Activated B cell treated with CpG ODN at 0.5 μM for 24 hours (primary cell): ENCODE results near the gene ITGBL1. TPM values are rescaled to one million over a fixed set of nuclear protein-coding genes. Genes with fewer than 3 reads are reported as not detected.

Source experiments
- ATAC-seq: fragments of 200-7000 bp; cut with Tn5 transposase; one replicate; pipeline ENCODE4 v1.10.0; 2021; ENCODE audit warnings: low read depth, mild to moderate bottlenecking, moderate library complexity
- CTCF ChIA-PET: fragments of 350-600 bp; sonication (Branson Sonifier 250); formaldehyde crosslinking; loops from one replicate; lab custom pipeline; 2021; ENCODE audit warnings: antibody characterized with exemption; lab: Charles Lee
- POLR2A ChIA-PET: fragments of 350-600 bp; sonication (Branson Sonifier 250); formaldehyde crosslinking; loops from one replicate; lab custom pipeline; 2021; ENCODE audit warnings: antibody characterized with exemption; lab: Charles Lee
- DNase-seq: peaks from one replicate; pipeline ENCODE4 v3.0.0; 2022
- H3K27ac Mint-ChIP-seq: one replicate; pipeline ENCODE4 v1.8.0; 2020; ENCODE audit warnings: mixed read lengths
- H3K27me3 Mint-ChIP-seq: one replicate; pipeline ENCODE4 v1.8.0; 2021; ENCODE audit warnings: mixed read lengths
- H3K36me3 Mint-ChIP-seq: one replicate; pipeline ENCODE4 v1.8.0; 2021; ENCODE audit warnings: low read depth, mixed read lengths
- H3K4me1 Mint-ChIP-seq: one replicate; pipeline ENCODE4 v1.8.0; 2021; ENCODE audit warnings: mixed read lengths
- H3K4me3 Mint-ChIP-seq: one replicate; pipeline ENCODE4 v1.8.0; 2020; ENCODE audit warnings: mild to moderate bottlenecking, mixed read lengths
- H3K9me3 Mint-ChIP-seq: one replicate; pipeline ENCODE4 v1.8.0; 2020; ENCODE audit warnings: mixed read lengths
- CTCF ChIP-seq: fragments of 200-600 bp; IDR thresholded peaks from one replicate; pipeline ENCODE4 v1.8.0; 2022; ENCODE audit warnings: antibody characterized with exemption, mild to moderate bottlenecking
- intact Hi-C: fragments of 100-400 bp; cut with micrococcal nuclease; formaldehyde crosslinking; loops from one replicate; pipeline ENCODE4 v1.15.1; 2024
- total RNA-seq: library from RNA; stranded (reverse); gene quantifications from 2 replicates; pipeline ENCODE4 v1.2.3, GENCODE V29; 2022

The ITGBL1 gene
- total RNA-seq, 1 donor from 2014 or later, result not detected

- TF ChIP-seq CTCF, result no peak
- peaks cover 3% of the 10 kb centered on the region for H3K9me3 Mint-ChIP-seq
- no peak for DNase-seq
- POLR2A ChIA-PET, result no interaction called here
- intact Hi-C loops, result loop anchor here (5.0 to 10.0 kb wide), 2 partner anchors 364 to 433 kb away; no protein-coding TSS in a partner anchor
- ATAC-seq, result no peak
- H3K4me3 Mint-ChIP-seq, result no peak overlapping the region
- CTCF ChIA-PET, result interaction anchor here (1.0 to 1.4 kb wide), 2 partner anchors 245 to 1042 kb away, joined by 3 to 4 read pairs; no protein-coding TSS in a partner anchor
- no peak overlapping the region for H3K27ac Mint-ChIP-seq
- no peaks in the 10 kb centered on the region for H3K36me3 Mint-ChIP-seq
- H3K27me3 Mint-ChIP-seq, result no peaks in the 10 kb centered on the region
- H3K4me1 Mint-ChIP-seq, result no peaks in the 10 kb centered on the region
These were observed 59.3 kb downstream of the ITGBL1 start for GRCh38 chr13:101511766-101512165.

GRCh38 chr13:101512650-101513049 is 60.2 kb downstream of the ITGBL1 start:
- intact Hi-C loops, result loop anchor here (5.0 to 10.0 kb wide), 2 partner anchors 365 to 432 kb away; no protein-coding TSS in a partner anchor
- no peaks in the 10 kb centered on the region for H3K27me3 Mint-ChIP-seq
- TF ChIP-seq CTCF, result no peak
- DNase-seq, result no peak
- no peak overlapping the region for H3K27ac Mint-ChIP-seq
- CTCF ChIA-PET, result interaction anchor here (1.0 kb wide), 1 partner anchor 1041 kb away, joined by 3 read pairs; no protein-coding TSS in a partner anchor
- POLR2A ChIA-PET, result no interaction called here
- H3K36me3 Mint-ChIP-seq, result no peaks in the 10 kb centered on the region
- peaks cover 3% of the 10 kb centered on the region for H3K9me3 Mint-ChIP-seq
- no peaks in the 10 kb centered on the region for H3K4me1 Mint-ChIP-seq
- no peak overlapping the region for H3K4me3 Mint-ChIP-seq
- ATAC-seq, result no peak

- Mint-ChIP-seq H3K27ac (no peak overlapping the region), H3K4me1 (no peaks in the 10 kb centered on the region), H3K9me3 (peaks cover 3% of the 10 kb centered on the region), H3K4me3 (no peak overlapping the region), H3K27me3 (no peaks in the 10 kb centered on the region), H3K36me3 (no peaks in the 10 kb centered on the region)
- no peak for TF ChIP-seq CTCF
- DNase-seq (no peak), ATAC-seq (no peak)
- intact Hi-C loops, result loop anchor here (1.0 to 10.0 kb wide), 4 partner anchors 243 to 1042 kb away; no protein-coding TSS in a partner anchor
- POLR2A ChIA-PET, result no interaction called here
- CTCF ChIA-PET, result interaction anchor here (0.7 to 1.2 kb wide), 3 partner anchors 243 to 369 kb away, joined by 3 to 7 read pairs (median 3); no protein-coding TSS in a partner anchor
These were observed 61.6 kb downstream of the ITGBL1 start for GRCh38 chr13:101514100-101514499.

- CTCF ChIA-PET, result interaction anchor here (0.7 to 1.2 kb wide), 3 partner anchors 242 to 370 kb away, joined by 3 to 7 read pairs (median 3); no protein-coding TSS in a partner anchor
These were observed 62.3 kb downstream of the ITGBL1 start for GRCh38 chr13:101514695-101515275.

More at GRCh38 chr13:101514695-101515275, 62.3 kb downstream of the ITGBL1 start:
- Mint-ChIP-seq H3K4me3 (no peak overlapping the region), H3K36me3 (no peaks in the 10 kb centered on the region), H3K27ac (no peak overlapping the region), H3K9me3 (peaks cover 3% of the 10 kb centered on the region), H3K4me1 (no peaks in the 10 kb centered on the region), H3K27me3 (no peaks in the 10 kb centered on the region)
- TF ChIP-seq CTCF, result no peak
- intact Hi-C loops, result loop anchor here (1.0 to 10.0 kb wide), 4 partner anchors 243 to 1042 kb away; no protein-coding TSS in a partner anchor
- ATAC-seq (no peak), DNase-seq (no peak)
- POLR2A ChIA-PET, result no interaction called here
